ENCODE measurements around the gene DLGAP1. TPM values are rescaled to one million over a fixed set of nuclear protein-coding genes. Genes with fewer than 3 reads are reported as not detected.

The DLGAP1 gene
- polyA plus RNA-seq, 4 donors, result 0.22 to 0.47 TPM; not detected in 2

DNA sequence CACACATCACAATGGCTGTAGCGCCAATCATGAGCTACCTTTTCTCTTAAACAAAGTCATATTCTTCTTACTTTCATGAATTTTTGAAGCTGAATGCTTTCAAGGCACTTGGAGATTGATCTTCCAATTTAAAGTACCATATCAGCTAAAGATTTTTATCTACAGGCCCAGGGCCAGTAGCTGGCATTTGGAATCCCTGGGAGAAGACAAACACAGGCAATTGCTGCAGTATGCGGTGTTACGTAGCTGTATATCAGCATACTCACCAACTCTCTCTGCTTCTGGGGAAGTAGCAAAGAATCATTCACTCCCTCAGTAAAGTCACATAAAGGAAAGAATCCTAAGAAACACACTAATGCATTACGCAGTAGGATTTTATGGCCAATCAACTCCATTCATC, 202.3 kb downstream of the DLGAP1 start:
- no peaks in the 10 kb centered on the region for H3K36me3 ChIP-seq (ENCODE audit: control insufficient read depth in 3 of 3, insufficient read depth in 2 of 3, low read depth in 1 of 3, low read length in 3 of 3)

DNA sequence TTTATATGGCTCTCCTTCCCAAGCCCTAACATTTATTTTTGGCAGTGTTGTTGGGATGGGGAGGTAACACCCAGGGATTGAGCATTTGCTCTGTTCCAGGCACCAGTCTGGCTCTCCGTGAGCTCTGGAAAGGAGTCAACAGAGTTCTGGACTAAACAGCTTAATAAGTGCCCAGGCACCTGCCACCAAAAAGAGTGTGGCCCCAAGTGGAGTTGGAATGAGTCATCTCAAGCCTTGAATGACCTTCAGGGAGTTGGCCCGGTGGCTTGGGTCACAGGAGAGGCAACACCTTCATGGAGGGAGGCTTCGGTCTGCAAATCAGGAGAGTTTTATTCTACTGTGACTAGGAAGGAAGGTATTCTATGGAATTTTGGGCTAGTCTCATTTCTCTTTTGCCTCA, 203.2 kb downstream of the DLGAP1 start:
- no peak overlapping the region for H3K27ac ChIP-seq (ENCODE audit: low read depth in 1 of 3, low read length in 2 of 3)
- H3K9me3 ChIP-seq (ENCODE audit: control insufficient read depth in 2 of 2, insufficient read depth in 1 of 2, low read depth in 1 of 2, low read length in 1 of 2), result no peaks in the 10 kb centered on the region
- no peaks in the 10 kb centered on the region for H3K4me1 ChIP-seq (ENCODE audit: control insufficient read depth in 3 of 3, insufficient read depth in 2 of 3, low read depth in 1 of 3, low read length in 2 of 3)
- H3K27me3 ChIP-seq (ENCODE audit: control insufficient read depth in 3 of 3, insufficient read depth in 3 of 3, low read length in 3 of 3), result no peaks in the 10 kb centered on the region
- WGBS, 3 donors, result 60 to 82% (median 64%) methylated on average over 3 of the region's 3 CpGs
- no peak for FAIRE-seq
- no peak overlapping the region for H3K4me3 ChIP-seq (ENCODE audit: low read depth in 1 of 3, low read length in 3 of 3)
- no peaks in the 10 kb centered on the region for H3K36me3 ChIP-seq (ENCODE audit: control insufficient read depth in 3 of 3, insufficient read depth in 2 of 3, low read depth in 1 of 3, low read length in 3 of 3)
- no peak for DNase-seq

More for the DNA sequence above, 202.3 kb downstream of the DLGAP1 start:
- DNase-seq (no peak), FAIRE-seq (no peak)
- Histone ChIP-seq H3K4me1 (ENCODE audit: control insufficient read depth in 3 of 3, insufficient read depth in 2 of 3, low read depth in 1 of 3, low read length in 2 of 3) (no peaks in the 10 kb centered on the region), H3K4me3 (ENCODE audit: low read depth in 1 of 3, low read length in 3 of 3) (no peak overlapping the region), H3K9me3 (ENCODE audit: control insufficient read depth in 2 of 2, insufficient read depth in 1 of 2, low read depth in 1 of 2, low read length in 1 of 2) (no peaks in the 10 kb centered on the region), H3K27me3 (ENCODE audit: control insufficient read depth in 3 of 3, insufficient read depth in 3 of 3, low read length in 3 of 3) (no peaks in the 10 kb centered on the region), H3K27ac (ENCODE audit: low read depth in 1 of 3, low read length in 2 of 3) (no peak overlapping the region)
- 89 to 94% (median 92%) methylated on average over 4 of the region's 4 CpGs for WGBS, 3 donors

DNA sequence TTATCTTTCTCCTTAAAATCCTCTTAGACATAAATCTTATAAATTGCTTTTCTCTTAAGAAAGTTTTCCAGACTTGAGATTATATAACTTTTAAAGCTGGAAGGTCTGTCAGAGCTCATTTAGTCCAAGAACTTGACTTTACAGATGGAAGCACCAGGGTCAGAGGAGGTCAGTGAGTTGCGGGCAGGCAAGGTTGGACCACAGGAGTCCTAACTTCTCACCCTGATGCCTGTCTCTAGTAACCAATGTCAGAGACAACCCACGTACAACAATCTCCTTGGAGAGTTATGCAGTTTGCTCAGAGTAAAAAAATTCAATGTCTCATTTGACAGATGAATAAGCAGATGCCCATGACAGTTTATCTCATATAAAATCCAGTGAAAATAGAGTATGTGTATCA, 203.9 kb downstream of the DLGAP1 start:
- no peak overlapping the region for H3K27ac ChIP-seq (ENCODE audit: low read depth in 1 of 3, low read length in 2 of 3)
- no peak for FAIRE-seq
- H3K27me3 ChIP-seq (ENCODE audit: control insufficient read depth in 3 of 3, insufficient read depth in 3 of 3, low read length in 3 of 3), result no peaks in the 10 kb centered on the region
- no peaks in the 10 kb centered on the region for H3K36me3 ChIP-seq (ENCODE audit: control insufficient read depth in 3 of 3, insufficient read depth in 2 of 3, low read depth in 1 of 3, low read length in 3 of 3)
- H3K9me3 ChIP-seq (ENCODE audit: control insufficient read depth in 2 of 2, insufficient read depth in 1 of 2, low read depth in 1 of 2, low read length in 1 of 2), result no peaks in the 10 kb centered on the region
- H3K4me3 ChIP-seq (ENCODE audit: low read depth in 1 of 3, low read length in 3 of 3), result no peak overlapping the region
- 53 to 63% (median 60%) methylated on average over 2 of the region's 2 CpGs for WGBS, 3 donors
- H3K4me1 ChIP-seq (ENCODE audit: control insufficient read depth in 3 of 3, insufficient read depth in 2 of 3, low read depth in 1 of 3, low read length in 2 of 3), result no peaks in the 10 kb centered on the region
- no peak for DNase-seq

DNA sequence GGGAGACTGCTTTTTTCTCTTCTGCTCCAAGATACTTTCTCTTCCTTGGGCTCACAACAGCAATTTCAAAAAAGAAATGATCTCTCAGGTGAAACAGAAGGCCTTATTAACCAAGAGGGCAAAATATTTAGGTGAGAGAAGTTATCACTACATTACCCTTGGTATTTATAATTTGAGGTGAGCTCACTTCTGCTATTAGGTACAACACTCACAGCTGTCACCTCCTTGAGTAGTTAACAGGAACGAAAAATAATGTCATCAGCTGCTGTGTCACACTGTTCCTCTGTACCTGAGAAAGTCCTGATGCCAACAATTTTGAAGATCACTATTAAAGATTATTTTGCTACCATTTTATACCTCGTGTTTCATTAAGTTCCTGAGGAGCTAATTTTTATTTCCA, 205.0 kb downstream of the DLGAP1 start:
- WGBS, 3 donors, result 18 to 68% (median 26%) methylated on average over 2 of the region's 2 CpGs
- no peak for DNase-seq
- Histone ChIP-seq H3K27ac (ENCODE audit: low read depth in 1 of 3, low read length in 2 of 3) (no peak overlapping the region), H3K27me3 (ENCODE audit: control insufficient read depth in 3 of 3, insufficient read depth in 3 of 3, low read length in 3 of 3) (no peaks in the 10 kb centered on the region), H3K9me3 (ENCODE audit: control insufficient read depth in 2 of 2, insufficient read depth in 1 of 2, low read depth in 1 of 2, low read length in 1 of 2) (no peaks in the 10 kb centered on the region), H3K4me1 (ENCODE audit: control insufficient read depth in 3 of 3, insufficient read depth in 2 of 3, low read depth in 1 of 3, low read length in 2 of 3) (no peaks in the 10 kb centered on the region), H3K4me3 (ENCODE audit: low read depth in 1 of 3, low read length in 3 of 3) (no peak overlapping the region), H3K36me3 (ENCODE audit: control insufficient read depth in 3 of 3, insufficient read depth in 2 of 3, low read depth in 1 of 3, low read length in 3 of 3) (no peaks in the 10 kb centered on the region)
- no peak for FAIRE-seq

DNA sequence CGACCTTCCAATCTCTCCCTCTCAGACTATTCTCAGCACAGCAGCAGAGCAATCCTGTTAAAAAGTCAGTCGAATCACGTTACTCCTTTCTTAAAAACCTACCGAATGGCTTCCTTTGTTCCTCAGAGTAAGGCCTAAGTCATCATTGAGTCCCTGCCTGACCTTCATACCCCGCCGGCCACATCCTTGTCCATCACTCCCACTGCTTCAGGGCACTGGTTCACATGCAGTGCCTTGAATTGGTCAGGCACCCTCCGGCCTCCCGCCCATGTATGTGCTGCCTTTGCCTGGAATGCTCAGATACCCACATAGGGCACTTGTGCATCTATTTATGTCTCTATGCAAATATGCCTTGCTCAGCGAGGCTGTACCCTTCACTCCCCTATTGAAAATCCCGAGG, 206.4 kb downstream of the DLGAP1 start:
- no peak overlapping the region for H3K27ac ChIP-seq (ENCODE audit: low read depth in 1 of 3, low read length in 2 of 3)
- H3K9me3 ChIP-seq (ENCODE audit: control insufficient read depth in 2 of 2, insufficient read depth in 1 of 2, low read depth in 1 of 2, low read length in 1 of 2), result no peaks in the 10 kb centered on the region
- H3K27me3 ChIP-seq (ENCODE audit: control insufficient read depth in 3 of 3, insufficient read depth in 3 of 3, low read length in 3 of 3), result no peaks in the 10 kb centered on the region
- H3K36me3 ChIP-seq (ENCODE audit: control insufficient read depth in 3 of 3, insufficient read depth in 2 of 3, low read depth in 1 of 3, low read length in 3 of 3), result no peaks in the 10 kb centered on the region
- no peak for DNase-seq
- 80 to 84% (median 84%) methylated on average over 10 of the region's 10 CpGs for WGBS, 3 donors
- FAIRE-seq, result no peak
- no peaks in the 10 kb centered on the region for H3K4me1 ChIP-seq (ENCODE audit: control insufficient read depth in 3 of 3, insufficient read depth in 2 of 3, low read depth in 1 of 3, low read length in 2 of 3)
- no peak overlapping the region for H3K4me3 ChIP-seq (ENCODE audit: low read depth in 1 of 3, low read length in 3 of 3)

DNA sequence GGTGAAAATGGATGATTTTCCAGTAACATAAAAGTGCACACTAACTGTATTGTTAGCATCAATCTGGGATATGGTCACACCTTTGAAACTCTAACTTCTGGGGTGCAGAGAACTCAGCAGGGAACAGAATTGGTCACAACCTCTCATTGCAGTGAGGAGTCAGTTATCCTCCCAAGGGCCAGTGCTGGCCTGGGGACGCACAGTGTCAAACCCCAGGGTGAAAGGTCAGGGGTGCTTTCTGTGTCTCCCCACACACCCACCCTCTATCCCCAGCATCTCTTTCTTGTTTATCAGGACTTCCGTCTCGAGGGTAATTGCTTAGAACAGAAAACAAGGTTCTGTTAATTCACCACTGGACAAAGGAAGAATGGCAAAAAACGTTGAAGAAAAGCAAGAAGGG, 208.7 kb downstream of the DLGAP1 start:
- DNase-seq (no peak), FAIRE-seq (no peak)
- Histone ChIP-seq H3K27ac (ENCODE audit: low read depth in 1 of 3, low read length in 2 of 3) (no peak overlapping the region), H3K4me3 (ENCODE audit: low read depth in 1 of 3, low read length in 3 of 3) (no peak overlapping the region), H3K4me1 (ENCODE audit: control insufficient read depth in 3 of 3, insufficient read depth in 2 of 3, low read depth in 1 of 3, low read length in 2 of 3) (no peaks in the 10 kb centered on the region), H3K9me3 (ENCODE audit: control insufficient read depth in 2 of 2, insufficient read depth in 1 of 2, low read depth in 1 of 2, low read length in 1 of 2) (no peaks in the 10 kb centered on the region), H3K27me3 (ENCODE audit: control insufficient read depth in 3 of 3, insufficient read depth in 3 of 3, low read length in 3 of 3) (no peaks in the 10 kb centered on the region), H3K36me3 (ENCODE audit: control insufficient read depth in 3 of 3, insufficient read depth in 2 of 3, low read depth in 1 of 3, low read length in 3 of 3) (no peaks in the 10 kb centered on the region)
- WGBS, 3 donors, result 39 to 57% (median 48%) methylated on average over 4 of the region's 4 CpGs

DNA sequence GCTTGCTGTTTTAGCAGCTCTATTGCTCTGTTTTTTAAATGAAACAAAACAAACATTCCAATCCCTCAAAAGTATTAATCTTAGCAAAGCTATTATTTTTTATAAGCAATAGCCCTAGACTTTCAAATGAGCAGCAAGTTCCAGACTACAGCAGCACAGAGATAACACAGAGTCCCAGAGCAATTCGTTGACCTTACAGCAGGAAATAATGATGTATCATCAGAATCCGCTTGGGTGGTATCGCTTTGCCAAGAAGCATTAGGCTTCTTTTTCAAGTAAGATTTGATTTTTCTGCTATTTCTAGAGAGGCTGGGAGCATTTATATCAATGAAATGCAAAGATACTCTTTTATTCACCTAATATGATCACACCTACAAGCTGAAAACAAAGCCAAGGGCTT, 209.7 kb downstream of the DLGAP1 start:
- Histone ChIP-seq H3K9me3 (ENCODE audit: control insufficient read depth in 2 of 2, insufficient read depth in 1 of 2, low read depth in 1 of 2, low read length in 1 of 2) (no peaks in the 10 kb centered on the region), H3K4me3 (ENCODE audit: low read depth in 1 of 3, low read length in 3 of 3) (no peak overlapping the region), H3K36me3 (ENCODE audit: control insufficient read depth in 3 of 3, insufficient read depth in 2 of 3, low read depth in 1 of 3, low read length in 3 of 3) (no peaks in the 10 kb centered on the region), H3K27me3 (ENCODE audit: control insufficient read depth in 3 of 3, insufficient read depth in 3 of 3, low read length in 3 of 3) (no peaks in the 10 kb centered on the region), H3K4me1 (ENCODE audit: control insufficient read depth in 3 of 3, insufficient read depth in 2 of 3, low read depth in 1 of 3, low read length in 2 of 3) (no peaks in the 10 kb centered on the region), H3K27ac (ENCODE audit: low read depth in 1 of 3, low read length in 2 of 3) (no peak overlapping the region)
- FAIRE-seq (no peak), DNase-seq (no peak)
- WGBS, 3 donors, result 68 to 78% (median 70%) methylated on average over 3 of the region's 3 CpGs

DNA sequence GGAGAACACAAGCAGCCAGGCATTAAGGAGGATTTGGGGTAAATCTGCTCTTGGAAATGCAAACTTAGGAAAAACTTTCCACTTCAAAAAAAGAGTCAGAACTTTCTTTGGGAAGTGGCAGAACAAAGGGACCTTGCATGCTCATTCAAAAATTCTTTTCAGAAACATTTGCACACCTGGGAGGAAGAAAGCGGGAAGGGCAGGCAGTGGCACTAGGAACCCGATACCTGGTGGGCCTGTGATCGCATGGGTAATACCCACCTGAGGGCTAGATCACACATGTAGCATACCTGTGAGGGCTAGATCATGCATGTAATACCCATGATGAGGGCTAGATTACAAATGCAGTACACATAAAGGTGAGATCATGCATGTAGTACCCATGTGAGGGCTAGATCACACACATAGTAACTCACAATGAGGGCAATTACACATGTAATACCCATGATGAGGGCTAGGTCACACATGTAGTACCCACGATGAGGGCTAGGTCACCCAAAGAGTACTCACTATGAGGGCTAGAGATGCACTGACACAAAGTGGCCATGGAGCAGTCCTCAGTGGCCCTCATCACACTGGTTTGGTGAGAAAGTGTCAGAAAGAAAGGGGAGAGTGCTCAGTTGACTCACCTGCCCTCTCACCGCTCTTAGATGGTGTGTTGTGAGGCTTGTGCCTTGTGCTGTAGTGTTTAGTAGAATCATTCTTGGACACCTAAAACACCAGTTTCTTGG, 212.5 kb downstream of the DLGAP1 start:
- Histone ChIP-seq H3K9me3 (ENCODE audit: control insufficient read depth in 2 of 2, insufficient read depth in 1 of 2, low read depth in 1 of 2, low read length in 1 of 2) (no peaks in the 10 kb centered on the region), H3K4me1 (ENCODE audit: control insufficient read depth in 3 of 3, insufficient read depth in 2 of 3, low read depth in 1 of 3, low read length in 2 of 3) (no peaks in the 10 kb centered on the region), H3K27ac (ENCODE audit: low read depth in 1 of 3, low read length in 2 of 3) (no peak overlapping the region), H3K36me3 (ENCODE audit: control insufficient read depth in 3 of 3, insufficient read depth in 2 of 3, low read depth in 1 of 3, low read length in 3 of 3) (no peaks in the 10 kb centered on the region), H3K4me3 (ENCODE audit: low read depth in 1 of 3, low read length in 3 of 3) (no peak overlapping the region), H3K27me3 (ENCODE audit: control insufficient read depth in 3 of 3, insufficient read depth in 3 of 3, low read length in 3 of 3) (no peaks in the 10 kb centered on the region)
- DNase-seq (no peak), FAIRE-seq (no peak)
- 90 to 92% (median 91%) methylated on average over 5 of the region's 5 CpGs for WGBS, 3 donors

DNA sequence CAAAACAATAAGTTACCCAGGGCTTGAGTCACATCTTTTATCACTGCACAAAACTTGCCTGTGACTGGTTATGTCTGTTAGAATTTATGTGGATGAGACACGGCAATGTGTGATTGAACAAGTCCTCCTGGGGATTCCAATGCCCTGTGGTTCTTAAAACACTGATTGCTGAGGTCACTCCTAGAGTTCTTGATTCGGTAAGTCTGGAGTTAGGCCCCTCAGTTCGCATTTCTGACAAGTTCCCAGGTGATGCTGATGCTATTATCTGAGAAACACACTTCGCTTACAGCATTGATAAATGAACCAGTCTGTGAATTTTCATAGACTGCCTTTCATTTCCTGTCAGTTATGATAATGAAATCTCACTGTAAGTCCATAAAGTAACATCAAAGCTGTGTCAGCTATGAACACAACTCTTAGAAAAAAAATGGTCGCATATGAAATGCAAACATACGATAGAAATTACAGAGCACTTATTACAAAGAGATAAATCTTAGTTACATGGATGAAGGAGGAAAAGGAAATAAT, 214.0 kb downstream of the DLGAP1 start:
- FAIRE-seq (no peak), DNase-seq (no peak)
- no peak overlapping the region for H3K4me3 ChIP-seq (ENCODE audit: low read depth in 1 of 3, low read length in 3 of 3)
- no peaks in the 10 kb centered on the region for H3K4me1 ChIP-seq (ENCODE audit: control insufficient read depth in 3 of 3, insufficient read depth in 2 of 3, low read depth in 1 of 3, low read length in 2 of 3)
- H3K9me3 ChIP-seq (ENCODE audit: control insufficient read depth in 2 of 2, insufficient read depth in 1 of 2, low read depth in 1 of 2, low read length in 1 of 2), result no peaks in the 10 kb centered on the region
- H3K27ac ChIP-seq (ENCODE audit: low read depth in 1 of 3, low read length in 2 of 3), result no peak overlapping the region
- 62 to 70% (median 68%) methylated on average over 6 of the region's 6 CpGs for WGBS, 3 donors
- no peaks in the 10 kb centered on the region for H3K27me3 ChIP-seq (ENCODE audit: control insufficient read depth in 3 of 3, insufficient read depth in 3 of 3, low read length in 3 of 3)
- H3K36me3 ChIP-seq (ENCODE audit: control insufficient read depth in 3 of 3, insufficient read depth in 2 of 3, low read depth in 1 of 3, low read length in 3 of 3), result no peaks in the 10 kb centered on the region
